GM21723 (cell line): ENCODE results near the gene PRRC1.
"Not testable (repeated sequence)": the region's sequence is repeated elsewhere in the genome, so short reads cannot be mapped to it uniquely, and the experiment has no call there.

Experiments used
- ATAC-seq: cut with Tn5 transposase; IDR thresholded peaks from one replicate; pipeline ENCODE4 v1.9.1; 2021; ENCODE audit warnings: mild to moderate bottlenecking, moderate library complexity; ENCODE audit not compliant: unreplicated experiment

Gene PRRC1

DNA sequence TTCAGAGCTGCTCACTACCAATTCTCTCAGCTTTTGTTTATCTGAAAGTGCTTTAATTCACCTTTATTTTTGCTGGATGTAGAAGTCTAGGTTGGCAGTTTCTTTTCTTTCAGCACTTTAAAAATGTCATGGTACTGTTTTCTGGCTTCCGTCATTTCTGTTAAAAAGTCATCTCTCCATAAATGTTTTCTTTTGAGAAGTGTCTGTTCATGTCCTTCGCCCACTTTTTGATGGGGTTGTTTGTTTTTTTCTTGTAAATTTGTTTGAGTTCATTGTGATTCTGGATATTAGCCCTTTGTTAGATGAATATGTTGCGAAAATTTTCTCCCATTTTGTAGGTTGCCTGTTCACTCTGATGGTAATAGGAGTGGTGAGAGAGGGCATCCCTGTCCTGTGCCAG is 23.1 kb downstream of the PRRC1 start:
- not testable (repeated sequence) for ATAC-seq

DNA sequence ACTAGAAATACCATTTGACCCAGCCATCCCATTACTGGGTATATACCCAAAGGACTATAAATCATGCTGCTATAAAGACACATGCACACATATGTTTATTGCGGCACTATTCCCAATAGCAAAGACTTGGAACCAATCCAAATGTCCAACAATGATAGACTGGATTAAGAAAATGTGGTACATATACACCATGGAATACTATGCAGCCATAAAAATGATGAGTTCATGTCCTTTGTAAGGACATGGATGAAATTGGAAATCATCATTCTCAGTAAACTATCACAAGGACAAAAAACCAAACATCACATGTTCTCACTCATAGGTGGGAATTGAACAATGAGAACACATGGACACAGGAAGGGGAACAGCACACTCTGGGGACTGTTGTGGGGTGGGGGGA is 27.8 kb downstream of the PRRC1 start:
- ATAC-seq: not testable (repeated sequence)

DNA sequence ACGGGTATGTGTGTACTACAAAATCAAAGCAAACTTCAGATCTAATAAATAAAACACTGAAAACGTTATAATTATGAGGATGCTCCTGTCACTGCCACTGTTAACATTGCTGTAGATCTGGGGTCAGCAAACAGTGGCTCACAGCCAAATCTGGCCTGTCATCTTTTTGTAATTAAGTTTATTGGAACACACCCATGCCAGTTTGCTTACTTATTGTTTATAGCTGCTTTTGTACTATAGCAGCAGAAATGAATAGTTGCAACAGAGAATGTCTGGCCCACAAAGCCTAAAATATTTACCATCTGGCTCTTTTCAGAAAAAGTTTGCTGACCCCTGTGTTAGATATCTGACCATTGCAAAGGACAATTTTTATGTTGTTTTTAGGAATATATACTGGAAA is 32.1 kb downstream of the PRRC1 start:
- ATAC-seq: no peak

DNA sequence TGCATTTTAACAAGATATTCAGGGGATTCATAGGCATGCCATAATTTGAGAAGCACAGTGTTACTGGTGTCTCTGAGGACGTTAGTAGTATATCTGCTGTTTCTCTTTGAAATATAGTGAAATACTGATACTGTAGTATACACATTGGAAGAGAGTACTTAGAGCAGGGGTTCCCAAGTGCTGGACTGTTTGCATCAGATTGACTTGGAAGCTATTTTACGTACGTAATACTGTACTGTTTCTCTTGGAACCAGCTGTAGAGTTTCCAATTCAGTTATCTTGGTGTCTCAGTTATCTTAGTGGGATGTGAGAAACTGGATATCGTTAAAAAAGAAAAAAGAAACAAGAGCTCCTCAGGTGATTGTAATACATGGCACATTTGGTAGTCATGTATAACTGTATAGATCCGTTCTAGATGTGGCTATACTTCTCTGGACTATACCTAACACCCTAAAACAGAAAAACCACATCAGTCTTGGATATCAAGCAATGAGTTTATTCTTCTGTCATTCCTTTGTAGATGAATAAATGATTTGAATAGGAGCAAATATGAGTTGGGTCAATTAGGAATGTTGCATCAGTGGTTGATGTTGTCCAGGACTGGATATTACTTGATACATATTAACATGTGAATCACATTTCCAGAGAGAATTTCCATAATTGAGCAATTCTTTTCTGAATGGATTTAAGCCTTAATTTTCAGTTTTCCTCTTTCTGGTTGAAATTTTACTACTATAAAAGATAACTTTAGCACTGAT is 33.4 kb downstream of the PRRC1 start:
- ATAC-seq: no peak

DNA sequence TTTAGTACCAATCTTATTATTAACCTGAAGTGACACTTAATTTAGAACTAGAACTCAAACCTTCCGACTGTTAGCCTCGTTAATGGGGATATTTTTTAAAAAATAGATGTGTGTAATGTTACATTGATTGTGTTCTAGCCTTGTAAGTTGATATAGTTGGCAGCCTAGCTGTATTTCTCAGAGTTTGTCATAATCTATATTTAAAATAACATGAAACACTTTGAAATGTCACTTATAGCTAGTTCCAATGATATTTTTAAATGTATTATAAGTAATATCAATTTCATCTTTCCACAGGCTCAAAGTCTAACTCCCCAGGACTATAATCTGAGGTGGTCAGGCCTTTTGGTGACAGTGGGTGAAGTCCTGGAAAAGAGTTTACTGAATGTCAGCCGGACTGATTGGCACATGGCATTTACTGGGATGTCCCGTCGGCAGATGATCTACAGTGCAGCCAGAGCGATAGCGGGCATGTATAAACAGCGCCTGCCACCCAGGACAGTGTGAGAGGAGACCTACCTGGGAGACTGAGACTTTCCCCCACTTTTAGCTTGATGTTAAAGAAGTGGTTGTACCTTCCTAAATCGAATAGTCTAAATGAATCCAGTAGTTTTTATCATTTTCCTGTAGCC is 34.1 kb downstream of the PRRC1 start:
- no peak for ATAC-seq

DNA sequence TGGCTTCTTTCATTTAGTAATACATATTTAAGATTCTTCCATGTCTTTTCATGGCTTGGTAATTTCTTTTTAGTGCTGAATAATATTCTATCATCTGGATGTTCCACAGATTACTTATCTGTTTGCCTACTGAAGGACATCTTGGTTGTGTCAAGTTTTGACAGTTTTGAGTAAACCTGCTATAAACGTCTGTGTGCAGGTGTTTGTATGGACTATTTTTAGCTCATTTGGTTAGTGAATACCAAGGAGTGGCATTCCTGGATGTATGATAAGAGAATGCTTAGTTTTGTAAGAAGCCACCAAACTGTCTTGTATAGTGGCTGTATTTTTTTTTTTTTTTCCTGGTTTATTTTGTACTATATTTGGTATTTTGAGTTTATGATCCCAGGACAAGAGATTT is 38.4 kb downstream of the PRRC1 start:
- no peak for ATAC-seq

DNA sequence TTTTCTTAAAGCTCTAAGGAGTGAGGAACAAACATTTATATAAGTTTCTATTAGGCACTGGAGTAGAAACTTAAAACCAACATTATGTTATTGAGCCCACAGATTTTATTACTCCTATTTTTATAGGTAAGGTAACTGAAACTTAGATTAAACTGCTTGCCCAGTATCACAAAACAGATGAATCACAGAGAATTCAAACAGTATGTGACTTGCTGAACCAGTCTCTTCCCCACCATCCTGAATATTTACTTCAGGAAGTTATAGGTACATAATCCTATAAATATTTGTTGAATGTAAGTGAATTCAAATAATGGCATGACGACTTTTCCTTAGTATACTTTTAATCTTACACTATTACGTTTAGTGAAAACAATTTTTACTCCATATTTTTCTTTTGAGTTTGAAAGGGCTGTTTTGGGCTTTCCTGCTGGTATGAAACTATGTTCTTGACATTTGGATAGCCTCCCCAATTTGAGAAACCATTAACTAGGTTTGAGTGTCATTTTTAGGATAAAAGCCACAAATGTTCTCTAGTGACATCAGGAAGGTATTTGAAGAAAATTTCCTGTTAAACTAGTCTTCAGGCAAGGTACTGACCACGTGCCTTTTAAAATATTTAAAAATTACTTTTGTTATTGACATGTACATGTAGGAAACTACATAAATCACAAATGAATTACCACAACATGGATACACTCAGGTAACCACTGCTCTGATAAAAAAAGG is 39.3 kb downstream of the PRRC1 start:
- ATAC-seq: no peak

DNA sequence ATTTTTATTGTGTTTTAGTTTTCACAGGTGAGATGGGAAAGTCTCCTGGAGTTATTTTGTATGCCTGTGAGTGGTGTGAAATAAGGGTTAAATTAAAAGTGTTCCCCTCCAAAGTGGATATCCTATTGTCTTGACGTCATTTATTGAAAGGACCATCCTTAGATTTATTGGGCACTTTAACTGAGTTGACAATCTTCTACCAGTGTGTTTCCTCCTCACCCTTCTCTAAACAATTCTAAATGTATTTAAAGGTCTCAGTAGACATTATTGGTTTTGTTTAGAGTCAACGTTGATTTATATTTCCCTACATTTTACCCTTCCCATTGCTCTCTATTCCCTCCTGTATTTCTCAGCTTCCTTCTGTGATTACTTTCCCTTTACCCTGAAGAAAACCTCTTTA is 40.8 kb downstream of the PRRC1 start:
- ATAC-seq: no peak

DNA sequence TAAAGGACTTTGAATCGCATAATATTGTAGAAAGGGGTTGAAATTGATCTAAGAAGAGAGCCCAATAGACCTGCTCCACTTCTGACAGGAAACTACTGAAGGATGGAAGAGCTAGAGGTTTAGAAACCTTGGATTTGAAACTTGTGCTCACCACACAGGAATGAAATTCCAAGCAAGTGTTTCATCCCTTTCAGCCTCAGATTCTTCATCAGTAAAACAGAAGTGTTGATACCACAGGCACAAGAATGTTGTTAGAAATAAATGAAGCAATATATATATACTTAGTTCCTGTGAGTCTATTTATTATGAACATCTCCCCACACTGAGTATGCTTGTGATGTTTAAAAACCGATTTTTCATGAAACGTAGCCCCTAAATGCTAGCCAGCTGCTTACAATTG is 43.8 kb downstream of the PRRC1 start:
- ATAC-seq: no peak

DNA sequence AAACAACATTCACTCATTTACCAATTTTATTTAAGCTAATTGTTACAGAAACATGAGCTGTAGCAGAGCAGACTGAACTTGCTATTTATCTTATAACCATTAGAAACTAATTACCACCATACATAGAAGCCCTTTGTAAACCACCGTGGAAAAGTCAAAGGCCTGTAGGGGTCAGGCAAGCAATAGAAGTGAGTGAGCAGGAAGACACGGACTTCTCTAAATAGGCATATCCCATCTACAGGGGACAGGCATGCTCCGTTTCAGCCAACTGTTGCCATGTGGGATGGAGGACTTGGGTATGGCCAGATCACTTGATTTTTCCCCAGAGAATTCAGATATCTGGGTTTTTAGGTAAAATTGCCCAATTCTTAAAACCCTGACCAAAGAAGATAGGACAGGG is 44.8 kb downstream of the PRRC1 start:
- ATAC-seq: no peak

DNA sequence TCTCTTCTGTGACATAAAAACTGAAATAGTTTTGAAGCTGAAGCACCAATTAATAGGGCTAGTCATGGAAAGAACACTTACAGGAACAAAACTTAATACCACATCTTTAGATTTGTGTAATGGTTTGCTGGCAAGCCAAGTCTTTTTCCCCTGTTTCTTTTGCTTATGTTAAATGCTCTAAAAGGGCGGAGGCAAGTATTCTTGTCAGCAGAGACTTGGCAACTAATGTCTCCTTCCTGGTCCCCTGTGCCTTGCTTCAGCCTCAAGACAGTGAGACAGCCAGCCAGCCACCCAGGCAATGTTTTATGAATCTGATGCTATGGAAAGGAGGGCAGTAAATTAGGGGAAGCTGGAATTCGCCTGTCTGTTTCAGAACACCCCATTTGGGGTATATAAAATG is 45.7 kb downstream of the PRRC1 start:
- ATAC-seq: no peak

DNA sequence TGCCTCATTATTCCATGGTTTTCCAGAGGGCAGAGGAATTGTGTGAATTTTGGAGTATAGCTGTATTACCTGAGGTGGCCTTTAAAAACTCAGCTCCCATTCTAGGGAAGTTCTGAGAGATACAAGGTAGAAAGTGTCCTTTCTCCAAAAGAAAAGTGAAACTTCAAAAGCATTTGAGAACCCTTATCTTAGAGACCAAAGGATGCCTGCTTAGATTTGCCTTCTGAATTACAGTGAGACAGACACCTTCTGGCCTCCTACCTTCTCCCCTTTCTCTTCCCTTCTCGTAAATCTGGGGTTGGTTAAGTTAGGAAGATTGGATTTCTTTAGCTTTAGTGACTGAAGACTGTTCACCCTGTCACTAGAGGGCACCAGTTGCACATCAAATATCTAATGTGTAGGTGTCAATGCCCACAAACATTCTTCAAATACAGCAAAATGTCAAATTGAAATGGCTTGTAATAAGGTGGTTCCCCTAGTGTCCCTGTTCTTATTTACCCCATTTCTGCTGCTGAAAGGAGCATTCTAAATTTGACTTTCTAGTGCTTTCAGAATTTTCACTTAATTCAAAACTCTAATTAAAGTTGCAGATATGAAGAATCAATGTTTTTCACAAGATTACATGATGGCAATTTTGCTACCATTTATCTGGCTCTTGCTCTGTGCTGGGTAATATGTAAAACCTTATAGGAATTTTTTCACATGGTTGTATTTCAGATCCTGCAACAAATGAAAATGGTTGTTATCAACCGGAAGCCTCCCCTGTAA is 46.7 kb downstream of the PRRC1 start:
- ATAC-seq: peak; percentile 47

DNA sequence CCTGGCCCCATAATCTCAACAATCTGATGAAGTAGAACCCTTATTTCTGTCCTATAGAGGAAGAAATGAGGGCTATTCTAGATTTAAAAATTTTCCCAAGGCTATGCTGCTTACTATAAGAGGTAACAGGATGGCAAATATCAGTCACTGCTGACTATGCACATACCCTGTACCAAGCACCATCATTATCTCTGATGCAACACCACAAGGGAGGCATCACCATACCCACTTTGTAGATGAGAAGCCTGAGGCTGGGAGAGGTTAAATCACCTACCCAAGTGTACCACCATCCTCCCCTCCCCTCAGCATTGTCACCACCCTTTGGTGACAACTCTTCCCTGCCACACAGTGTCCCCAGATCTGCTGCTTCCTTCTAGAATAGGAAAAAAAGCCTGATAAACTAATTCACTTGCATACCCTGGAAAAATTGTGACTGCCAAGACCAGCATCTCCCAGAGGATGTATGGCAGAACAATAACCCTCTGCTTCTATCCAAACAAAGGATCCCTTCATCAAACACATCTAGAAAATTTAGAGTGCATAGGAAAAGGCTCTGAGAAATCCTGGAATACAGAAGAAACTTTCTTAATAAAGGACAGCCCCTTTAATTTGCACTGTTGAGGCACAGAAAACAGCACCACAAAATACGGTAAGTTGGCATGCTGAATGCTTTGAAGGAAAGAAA is 48.3 kb downstream of the PRRC1 start:
- ATAC-seq: no peak

DNA sequence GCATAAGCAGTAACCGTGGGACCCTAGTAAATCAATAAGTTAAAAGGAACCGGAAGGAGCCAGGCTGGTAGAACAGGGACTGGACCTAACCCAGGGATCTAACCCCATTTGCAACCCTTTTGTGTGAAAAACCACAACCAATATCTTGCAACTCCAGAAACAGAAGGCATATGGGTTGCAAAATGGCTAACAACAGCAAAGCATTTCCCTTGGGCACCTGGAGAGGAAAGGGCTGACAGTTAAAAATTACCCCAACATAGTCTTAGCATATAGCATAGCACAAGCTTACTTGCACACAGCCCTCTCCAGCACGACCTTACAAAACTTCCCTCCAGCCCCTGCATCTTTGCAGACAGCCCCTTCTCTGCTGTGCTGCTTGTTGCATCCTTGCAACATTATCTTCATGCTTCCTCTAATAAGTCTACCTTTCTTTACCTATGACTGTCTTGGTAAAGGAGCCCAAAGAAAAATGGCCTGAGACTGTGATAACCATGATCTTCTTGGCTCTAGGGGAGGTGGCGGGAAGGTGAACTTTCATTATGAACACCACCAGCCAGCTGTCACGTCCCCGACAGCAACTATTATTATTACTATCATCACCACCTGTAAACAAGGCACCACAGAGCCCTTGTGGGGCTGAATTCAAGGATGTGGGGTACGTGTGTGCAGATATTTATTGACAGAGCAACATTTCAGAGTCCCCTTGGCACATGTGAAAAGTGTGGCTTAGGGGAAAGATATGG is 49.8 kb downstream of the PRRC1 start:
- ATAC-seq: peak; percentile 73

DNA sequence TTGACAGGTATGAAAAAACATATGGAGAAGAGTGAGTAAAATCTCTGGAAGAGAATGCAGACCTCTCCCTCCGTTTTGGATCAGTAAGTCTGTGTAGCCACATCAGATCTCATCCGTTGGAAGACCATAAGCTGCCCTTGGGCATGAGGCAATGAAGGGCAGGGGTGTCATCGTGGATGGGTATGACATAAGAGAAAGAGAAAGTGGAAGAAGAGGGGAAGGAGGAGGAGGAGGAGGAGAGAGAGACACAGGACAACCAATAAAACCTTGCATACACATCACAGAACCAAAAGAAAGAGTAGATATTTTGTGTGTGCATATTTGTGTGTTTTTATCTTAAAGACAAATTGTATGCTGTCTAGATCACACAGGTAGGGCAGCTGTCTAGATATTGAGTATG is 50.7 kb downstream of the PRRC1 start:
- peak; percentile 26 for ATAC-seq

DNA sequence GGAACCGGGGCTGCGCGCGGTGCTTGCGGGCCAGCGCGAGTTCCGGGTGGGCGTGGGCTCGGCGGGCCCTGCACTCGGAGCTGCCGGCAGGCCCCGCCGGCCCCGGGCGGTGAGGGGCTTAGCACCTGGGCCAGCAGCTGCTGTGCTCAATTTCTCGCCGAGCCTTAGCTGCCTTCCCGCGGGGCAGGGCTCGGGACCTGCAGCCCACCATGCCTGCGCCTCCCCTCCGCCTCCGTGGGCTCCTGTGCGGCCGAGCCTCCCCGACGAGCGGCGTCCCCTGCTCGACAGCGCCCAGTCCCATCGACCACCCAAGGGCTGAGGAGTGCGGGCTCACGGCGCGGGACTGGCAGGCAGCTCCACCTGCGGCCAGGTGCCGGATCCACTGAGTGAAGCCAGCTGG is 52.0 kb downstream of the PRRC1 start:
- not testable (repeated sequence) for ATAC-seq

DNA sequence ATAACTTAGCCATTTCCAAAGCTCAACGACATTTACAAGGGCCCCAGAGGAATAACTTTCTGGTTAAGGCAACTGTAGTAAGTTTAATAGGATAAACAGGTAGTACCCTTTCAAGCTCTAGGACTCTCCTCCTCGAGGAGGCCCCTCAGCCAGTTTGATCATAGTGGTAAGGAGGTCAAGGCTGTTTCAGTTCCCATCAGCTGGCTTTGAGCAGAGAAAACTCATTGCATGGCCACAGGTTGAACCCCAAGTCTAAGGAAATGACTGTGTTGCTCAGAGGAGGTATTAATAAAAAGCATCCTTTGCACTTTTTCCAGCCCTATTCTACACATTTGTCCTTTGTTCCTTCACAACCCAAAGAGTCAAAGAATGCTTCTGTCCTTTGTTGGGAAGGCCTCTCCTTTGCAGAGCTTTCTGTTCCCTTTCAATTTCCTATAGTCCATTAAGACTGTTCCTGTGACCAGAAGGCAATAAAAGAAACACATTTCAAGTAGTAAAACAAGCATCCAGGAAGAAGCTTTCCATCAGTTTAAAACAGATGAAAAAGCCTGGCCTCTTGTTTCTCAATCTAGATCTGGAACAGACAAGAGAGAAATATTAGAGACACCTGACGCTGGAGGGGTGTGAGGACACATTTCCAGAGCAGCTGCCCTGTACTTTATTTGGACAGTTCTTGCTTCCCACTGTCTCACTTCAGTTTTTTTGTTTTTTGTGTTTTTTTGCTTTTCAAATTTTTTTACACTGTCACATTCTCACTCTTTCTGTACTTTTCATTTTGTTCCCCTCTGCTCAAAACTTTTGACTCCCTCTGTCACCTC is 54.1 kb downstream of the PRRC1 start:
- ATAC-seq: peak; percentile 55

DNA sequence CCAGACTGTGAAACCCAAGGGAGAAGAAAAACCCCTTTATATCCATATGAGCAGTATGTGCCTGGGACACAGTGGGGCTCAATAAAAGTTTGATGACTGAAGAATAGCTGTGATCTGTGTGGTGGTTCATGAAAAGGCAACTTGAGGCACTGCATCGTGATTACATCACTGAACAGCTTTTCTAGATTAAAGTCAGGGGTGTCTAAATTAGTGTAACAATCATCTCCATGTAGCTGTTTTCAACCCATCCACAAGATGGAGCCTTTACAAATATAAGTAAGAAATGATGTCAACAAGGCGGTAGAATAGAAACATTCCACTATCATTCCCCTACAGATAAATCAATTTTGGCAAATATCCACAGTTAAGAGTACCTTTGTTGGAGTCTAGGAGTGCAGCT is 55.5 kb downstream of the PRRC1 start:
- no peak for ATAC-seq
